NCI-H1930 (cell line): ENCODE results near the gene SLC8A2.
A peak's percentile ranks its signal among the peaks of the same experiment; 100 is the strongest.

Experiments
- DNase-seq, 2 experiments: peaks; one replicate each; lab custom pipeline; 2025; lab: John Stamatoyannopoulos, UW

Gene SLC8A2

GRCh38 chr19:47459477-47459876 lies 12.2 kb downstream of the SLC8A2 start:
- DNase-seq: no peak

GRCh38 chr19:47458672-47459071 lies 13.0 kb downstream of the SLC8A2 start:
- DNase-seq: no peak

- no peak for DNase-seq
Observed at GRCh38 chr19:47456721-47457474, 14.8 kb downstream of the SLC8A2 start.

- no peak for DNase-seq
Observed at GRCh38 chr19:47450478-47450877, 21.2 kb downstream of the SLC8A2 start.

- no peak for DNase-seq
Observed at GRCh38 chr19:47448360-47448727, 23.3 kb downstream of the SLC8A2 start.

- peak; percentile 95 to 98 for DNase-seq
Observed at GRCh38 chr19:47447470-47448359, 24.0 kb downstream of the SLC8A2 start.

- DNase-seq: peak; percentile 84 to 86
Observed at GRCh38 chr19:47446534-47447469, 24.9 kb downstream of the SLC8A2 start.

- peak; percentile 45 to 52 for DNase-seq
Observed at GRCh38 chr19:47445937-47446402, 25.7 kb downstream of the SLC8A2 start.

- DNase-seq: no peak
Observed at GRCh38 chr19:47445527-47445926, 26.2 kb downstream of the SLC8A2 start.

GRCh38 chr19:47444388-47444821 lies 27.3 kb downstream of the SLC8A2 start:
- DNase-seq: no peak

- DNase-seq: no peak
Observed at GRCh38 chr19:47443331-47443730, 28.4 kb downstream of the SLC8A2 start.

GRCh38 chr19:47438793-47439220 lies 32.9 kb downstream of the SLC8A2 start:
- DNase-seq: no peak

GRCh38 chr19:47437500-47437899 lies 34.2 kb downstream of the SLC8A2 start:
- no peak for DNase-seq

- DNase-seq: peak; percentile 75 to 83
Observed at GRCh38 chr19:47436712-47437401, 34.8 kb downstream of the SLC8A2 start.

- no peak for DNase-seq
Observed at GRCh38 chr19:47435883-47436417, 35.7 kb downstream of the SLC8A2 start.

GRCh38 chr19:47435196-47435595 lies 36.5 kb downstream of the SLC8A2 start:
- no peak for DNase-seq

GRCh38 chr19:47434088-47434487 lies 37.6 kb downstream of the SLC8A2 start:
- DNase-seq: no peak

GRCh38 chr19:47433121-47433520 lies 38.6 kb downstream of the SLC8A2 start:
- no peak for DNase-seq

GRCh38 chr19:47432499-47432898 lies 39.2 kb downstream of the SLC8A2 start:
- no peak for DNase-seq

GRCh38 chr19:47432091-47432490 lies 39.6 kb downstream of the SLC8A2 start:
- DNase-seq: no peak
